Spinal cord (tissue), 10 donors: ENCODE results near the gene TMEM47. TPM values are rescaled to one million over a fixed set of nuclear protein-coding genes. Genes with fewer than 3 reads are reported as not detected.

Source experiments
- DNase-seq, 6 donors: peaks; one replicate each; pipeline versions ENCODE4 v3.0.0 to v3.0.0-alpha.2; 2013 to 2015; ENCODE audit warnings: low spot score in 6 of 6, low read depth in 4 of 6
- H3K27ac ChIP-seq: one replicate; pipeline ENCODE4 v1.5.1; 2013; ENCODE audit warnings: low read depth, low read length, control low read depth
- H3K27me3 ChIP-seq: one replicate; pipeline ENCODE4 v1.6.1; 2013; ENCODE audit warnings: low read length; ENCODE audit not compliant: control insufficient read depth, insufficient read depth
- H3K36me3 ChIP-seq: one replicate; pipeline ENCODE4 v1.6.1; 2013; ENCODE audit warnings: low read length; ENCODE audit not compliant: control insufficient read depth, insufficient read depth
- H3K4me1 ChIP-seq: one replicate; pipeline ENCODE4 v1.6.1; 2013; ENCODE audit warnings: low read length; ENCODE audit not compliant: control insufficient read depth, insufficient read depth
- H3K4me3 ChIP-seq: one replicate; pipeline ENCODE4 v1.5.1; 2013; ENCODE audit warnings: low read depth, low read length, control low read depth
- H3K9me3 ChIP-seq: one replicate; pipeline ENCODE4 v1.6.1; 2013; ENCODE audit warnings: low read length; ENCODE audit not compliant: control insufficient read depth, insufficient read depth
- WGBS: methylation state at CpG from one replicate; pipeline ENCODE4 v1.1.5; 2013; ENCODE audit warnings: missing lambda C conversion rate; ENCODE audit not compliant: insufficient coverage; 5-methylcytosine and 5-hydroxymethylcytosine counted together
- polyA plus RNA-seq, 2 donors: library from polyadenylated mRNA; unstranded; fragments of 120-200 nt; gene quantifications; one replicate each; pipeline ENCODE4 v1.2.1, GENCODE V29; 2013; ENCODE audit not compliant: insufficient read length in 2 of 2
- total RNA-seq, 2 donors: library from RNA; depleted of rRNA in 1 of 2; stranded (reverse); fragments of 120-200 nt in 1 of 2; fragments of >200 nt in 1 of 2; gene quantifications; one replicate each; pipeline versions ENCODE4 v1.2.3 to v1.2.4, GENCODE V29; 2013 to 2014
- donor health status: healthy.

TMEM47 gene
- total and polyA plus RNA-seq, 4 donors = 38.5 to 95.9 (median 63.6) TPM

DNA sequence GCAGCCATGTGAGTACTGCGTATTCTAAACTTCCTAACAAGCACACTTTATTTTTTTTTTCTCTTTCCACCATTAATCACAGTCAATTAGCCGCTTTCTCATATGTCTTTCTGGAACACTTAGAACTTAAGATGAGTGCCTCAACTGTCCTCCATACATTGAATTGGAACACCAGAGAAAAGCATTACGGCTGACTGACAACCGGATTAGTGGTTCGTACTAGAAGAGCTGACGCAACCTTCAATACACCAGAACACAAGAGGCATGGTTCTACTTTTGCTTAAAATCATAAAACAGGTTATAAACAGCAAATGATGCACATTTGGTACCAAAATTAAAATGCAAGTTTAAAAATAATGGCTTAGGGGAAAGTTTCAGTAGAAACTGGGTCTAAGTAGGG is 3.3 kb downstream of the TMEM47 start:
- 66% methylated on average over 5 of the region's 6 CpGs for WGBS
- Histone ChIP-seq H3K27ac (no peak overlapping the region), H3K27me3 (peaks cover 18% of the 10 kb centered on the region)

GRCh38 chrX:34642849-34643248 is 14.2 kb downstream of the TMEM47 start:
- no peak for DNase-seq
- Histone ChIP-seq H3K4me1 (no peaks in the 10 kb centered on the region), H3K36me3 (no peaks in the 10 kb centered on the region), H3K4me3 (no peak overlapping the region), H3K27ac (no peak overlapping the region), H3K27me3 (no peaks in the 10 kb centered on the region), H3K9me3 (no peaks in the 10 kb centered on the region)
- WGBS = 92% methylated on average over 2 of the region's 2 CpGs

More for the DNA sequence above, 3.3 kb downstream of the TMEM47 start:
- H3K4me1 ChIP-seq = no peaks in the 10 kb centered on the region
- peak in 2 of 6 donors; percentile 29 for DNase-seq
- no peaks in the 10 kb centered on the region for H3K36me3 ChIP-seq
- H3K9me3 ChIP-seq = no peaks in the 10 kb centered on the region
- H3K4me3 ChIP-seq = peak overlapping the region; percentile 49

DNA sequence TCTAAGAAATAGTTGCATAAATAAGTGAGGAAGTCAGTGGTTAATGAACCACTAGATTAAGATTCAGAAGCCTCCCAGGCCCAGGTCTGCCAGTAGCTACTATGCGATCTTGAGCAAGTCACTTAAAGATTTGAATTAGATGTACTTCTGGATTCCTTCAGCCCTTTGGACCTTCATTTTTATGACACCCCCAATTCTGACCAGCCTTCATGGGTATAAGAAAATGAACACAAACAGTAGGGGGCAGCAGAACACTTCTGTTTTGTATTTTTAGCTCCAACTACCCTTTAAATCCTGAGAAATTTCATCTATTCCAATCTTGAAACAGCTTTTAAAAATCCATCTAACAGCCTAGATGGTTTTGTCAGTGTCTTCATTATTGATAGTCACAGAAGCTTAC is 19.0 kb downstream of the TMEM47 start:
- H3K36me3 ChIP-seq = no peaks in the 10 kb centered on the region
- H3K4me3 ChIP-seq = no peak overlapping the region
- no peaks in the 10 kb centered on the region for H3K4me1 ChIP-seq
- WGBS = no CpG with 5 or more reads among the region's 1 CpG
- no peaks in the 10 kb centered on the region for H3K27me3 ChIP-seq
- no peaks in the 10 kb centered on the region for H3K9me3 ChIP-seq
- H3K27ac ChIP-seq = no peak overlapping the region
- DNase-seq = peak in 2 of 6 donors; percentile 65 to 85

DNA sequence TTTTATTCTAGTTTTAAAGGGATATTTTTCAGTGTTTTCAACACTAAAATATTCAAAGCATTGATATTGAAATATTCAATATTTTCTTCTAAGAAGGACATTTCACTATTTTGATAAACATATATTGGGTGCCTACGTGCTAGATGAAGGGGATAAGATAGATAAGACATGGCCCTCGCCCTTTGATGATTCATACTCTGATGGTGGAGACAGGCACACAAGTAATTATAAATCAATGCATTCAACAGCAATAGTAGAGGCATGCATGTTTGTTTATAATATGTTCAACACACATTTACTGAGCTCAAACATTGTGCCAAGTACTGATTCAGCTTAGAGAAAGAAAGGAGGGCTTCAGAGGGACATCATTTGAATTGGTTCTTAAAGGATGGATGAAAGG is 22.7 kb downstream of the TMEM47 start:
- Histone ChIP-seq H3K9me3 (no peaks in the 10 kb centered on the region), H3K27me3 (no peaks in the 10 kb centered on the region), H3K36me3 (no peaks in the 10 kb centered on the region), H3K4me1 (no peaks in the 10 kb centered on the region), H3K27ac (no peak overlapping the region), H3K4me3 (no peak overlapping the region)
- WGBS = no CpG with 5 or more reads among the region's 2 CpGs
- no peak for DNase-seq

GRCh38 chrX:34632384-34632783 is 24.7 kb downstream of the TMEM47 start:
- Histone ChIP-seq H3K36me3 (no peaks in the 10 kb centered on the region), H3K27ac (no peak overlapping the region), H3K4me1 (no peaks in the 10 kb centered on the region), H3K27me3 (no peaks in the 10 kb centered on the region), H3K4me3 (no peak overlapping the region), H3K9me3 (no peaks in the 10 kb centered on the region)
- no CpG with 5 or more reads among the region's 3 CpGs for WGBS
- no peak for DNase-seq

GRCh38 chrX:34631479-34632220 is 25.4 kb downstream of the TMEM47 start:
- H3K4me3 ChIP-seq = no peak overlapping the region
- WGBS = no CpG with 5 or more reads among the region's 3 CpGs
- no peaks in the 10 kb centered on the region for H3K4me1 ChIP-seq
- peak in 1 of 6 donors; percentile 35 for DNase-seq
- no peaks in the 10 kb centered on the region for H3K36me3 ChIP-seq
- H3K27me3 ChIP-seq = no peaks in the 10 kb centered on the region
- no peaks in the 10 kb centered on the region for H3K9me3 ChIP-seq
- no peak overlapping the region for H3K27ac ChIP-seq

GRCh38 chrX:34629572-34629971 is 27.5 kb downstream of the TMEM47 start:
- peak in 1 of 6 donors; percentile 56 for DNase-seq
- Histone ChIP-seq H3K27ac (no peak overlapping the region), H3K27me3 (no peaks in the 10 kb centered on the region), H3K36me3 (no peaks in the 10 kb centered on the region), H3K4me3 (no peak overlapping the region), H3K4me1 (no peaks in the 10 kb centered on the region), H3K9me3 (no peaks in the 10 kb centered on the region)
- WGBS = 73% methylated on average over 2 of the region's 3 CpGs

GRCh38 chrX:34624416-34624815 is 32.7 kb downstream of the TMEM47 start:
- no peaks in the 10 kb centered on the region for H3K36me3 ChIP-seq
- no CpG with 5 or more reads among the region's 2 CpGs for WGBS
- no peak overlapping the region for H3K27ac ChIP-seq
- H3K4me1 ChIP-seq = no peaks in the 10 kb centered on the region
- no peak overlapping the region for H3K4me3 ChIP-seq
- peak in 1 of 6 donors; percentile 57 for DNase-seq
- no peaks in the 10 kb centered on the region for H3K9me3 ChIP-seq
- no peaks in the 10 kb centered on the region for H3K27me3 ChIP-seq

- no CpG with 5 or more reads among the region's 2 CpGs for WGBS
- no peaks in the 10 kb centered on the region for H3K27me3 ChIP-seq
- DNase-seq = no peak
- H3K36me3 ChIP-seq = no peaks in the 10 kb centered on the region
- H3K9me3 ChIP-seq = no peaks in the 10 kb centered on the region
- H3K4me3 ChIP-seq = no peak overlapping the region
- no peaks in the 10 kb centered on the region for H3K4me1 ChIP-seq
- H3K27ac ChIP-seq = no peak overlapping the region
Measured at GRCh38 chrX:34619920-34620319, 37.2 kb downstream of the TMEM47 start.

DNA sequence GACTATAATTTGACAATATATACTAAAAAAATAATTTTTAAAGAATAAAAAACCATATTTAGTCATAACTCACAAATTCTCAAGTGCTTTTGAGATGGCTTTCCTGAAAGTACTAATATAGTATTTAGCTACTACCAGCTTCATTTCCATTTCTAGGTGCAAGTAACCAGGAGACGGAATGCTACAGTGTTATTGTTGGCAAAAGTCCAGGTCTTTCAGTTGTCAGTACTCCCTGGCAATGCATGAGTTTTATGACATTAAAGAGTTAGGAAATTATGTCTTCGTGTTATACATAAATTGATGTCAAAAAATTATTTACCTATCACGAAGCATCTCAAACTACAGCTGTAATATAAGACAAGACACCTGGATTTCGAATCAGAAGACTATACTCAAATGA is 45.0 kb downstream of the TMEM47 start:
- Histone ChIP-seq H3K36me3 (no peaks in the 10 kb centered on the region), H3K27me3 (no peaks in the 10 kb centered on the region), H3K4me3 (no peak overlapping the region), H3K27ac (no peak overlapping the region), H3K9me3 (no peaks in the 10 kb centered on the region), H3K4me1 (no peaks in the 10 kb centered on the region)
- no peak for DNase-seq
- no CpG with 5 or more reads among the region's 4 CpGs for WGBS
